Neural progenitor cell (in vitro differentiated cells): ENCODE data around the gene SYNDIG1. TPM values are rescaled to one million over a fixed set of nuclear protein-coding genes. Genes with fewer than 3 reads are reported as not detected.
A peak's percentile ranks its signal among the peaks of the same experiment; 100 is the strongest.

Source experiments
- DNase-seq: peaks from one replicate; pipeline ENCODE4 v3.0.0-alpha.2; 2016; ENCODE audit warnings: low spot score
- H2AFZ ChIP-seq: fragments of 200-600 bp; sonication (generic); replicated peaks from 2 replicates; pipeline ENCODE4 v1.6.1; 2016; ENCODE audit warnings: antibody characterized with exemption
- H3F3A ChIP-seq: fragments of 200-600 bp; sonication (generic); 2 replicates; pipeline ENCODE4 v1.6.1; 2016; ENCODE audit warnings: antibody characterized with exemption, low read depth
- H3K27ac ChIP-seq: fragments of 200-600 bp; sonication (generic); 2 replicates; pipeline ENCODE4 v1.5.1; 2016; ENCODE audit warnings: mild to moderate bottlenecking
- H3K27me3 ChIP-seq: fragments of 200-600 bp; sonication (generic); 2 replicates; pipeline ENCODE4 v1.6.1; 2016; ENCODE audit warnings: mild to moderate bottlenecking, moderate library complexity
- H3K36me3 ChIP-seq: fragments of 200-600 bp; sonication (generic); 2 replicates; pipeline ENCODE4 v1.5.1; 2016
- H3K4me1 ChIP-seq: fragments of 200-600 bp; sonication (generic); 2 replicates; pipeline ENCODE4 v1.6.1; 2016; ENCODE audit warnings: mixed run types
- H3K4me2 ChIP-seq: fragments of 200-600 bp; sonication (generic); 2 replicates; pipeline ENCODE4 v1.6.1; 2016
- H3K4me3 ChIP-seq: fragments of 200-600 bp; sonication (generic); 2 replicates; pipeline ENCODE4 v1.5.1; 2016
- H3K79me2 ChIP-seq: fragments of 200-600 bp; sonication (generic); 2 replicates; pipeline ENCODE4 v1.6.1; 2016; ENCODE audit warnings: low read depth
- H3K9ac ChIP-seq: fragments of 200-600 bp; sonication (generic); 2 replicates; pipeline ENCODE4 v1.6.1; 2016
- H3K9me3 ChIP-seq: fragments of 200-600 bp; sonication (generic); 2 replicates; pipeline ENCODE4 v1.5.1; 2016; ENCODE audit warnings: low read depth
- H4K20me1 ChIP-seq: fragments of 200-600 bp; sonication (generic); 2 replicates; pipeline ENCODE4 v1.6.1; 2016; ENCODE audit warnings: low read depth
- H3K27ac Mint-ChIP-seq: 3 replicates; pipeline ENCODE4 v1.8.0; 2021; ENCODE audit warnings: mixed read lengths
- H3K27me3 Mint-ChIP-seq: 2 replicates; pipeline ENCODE4 v1.8.0; 2022; ENCODE audit warnings: low read depth, mild to moderate bottlenecking, inconsistent platforms, moderate library complexity, mixed read lengths; ENCODE audit not compliant: insufficient read depth
- H3K36me3 Mint-ChIP-seq: 3 replicates; pipeline ENCODE4 v1.8.0; 2021; ENCODE audit warnings: mixed read lengths
- H3K4me1 Mint-ChIP-seq: 3 replicates; pipeline ENCODE4 v1.8.0; 2021; ENCODE audit warnings: mixed read lengths
- H3K4me3 Mint-ChIP-seq: 3 replicates; pipeline ENCODE4 v1.8.0; 2021; ENCODE audit warnings: mild to moderate bottlenecking, moderate library complexity, mixed read lengths
- H3K9me3 Mint-ChIP-seq: 3 replicates; pipeline ENCODE4 v1.8.0; 2020; ENCODE audit warnings: mixed read lengths
- CTCF ChIP-seq: fragments of 200-600 bp; sonication (generic); IDR thresholded peaks from 2 replicates; pipeline ENCODE4 v1.5.1; 2017; ENCODE audit warnings: antibody characterized with exemption, mild to moderate bottlenecking
- EZH2 ChIP-seq: fragments of 200-600 bp; sonication (generic); IDR thresholded peaks from 2 replicates; pipeline ENCODE4 v1.6.1; 2017; ENCODE audit warnings: antibody characterized with exemption, mild to moderate bottlenecking, moderate library complexity
- EZH2phosphoT487 ChIP-seq: fragments of 200-600 bp; sonication (generic); IDR thresholded peaks from 2 replicates; pipeline ENCODE4 v1.6.1; 2017; ENCODE audit warnings: antibody characterized with exemption
- total RNA-seq: library from RNA; depleted of rRNA; stranded (reverse); fragments of >200 nt; gene quantifications from 2 replicates; pipeline ENCODE4 v1.2.3, GENCODE V29; 2015; ENCODE audit warnings: low replicate concordance

The SYNDIG1 gene
- total RNA-seq, 1 donor from 2014 or later, result 1.0 TPM

DNA sequence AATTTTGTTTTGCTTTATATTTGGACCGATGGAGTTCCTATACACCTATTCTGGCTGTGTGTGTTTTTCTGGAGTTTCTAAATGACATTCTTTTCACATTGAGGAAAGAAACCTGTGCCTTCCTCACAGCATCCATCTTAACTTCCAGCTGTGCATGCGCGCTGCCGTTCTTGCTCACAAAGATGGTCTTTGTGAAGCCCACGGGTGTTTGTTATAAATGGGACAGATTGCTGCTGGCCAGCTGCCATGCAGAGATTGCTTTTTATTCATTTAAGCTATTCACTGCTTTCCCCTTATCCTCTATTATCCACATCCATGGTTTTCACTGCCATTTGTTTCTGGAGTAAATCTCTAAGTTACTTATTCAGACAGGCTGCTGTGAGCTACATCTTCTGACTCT, 54.2 kb downstream of the SYNDIG1 start:
- Histone ChIP-seq H3K4me2 (peak overlapping the region; percentile 8), H3K36me3 (no peaks in the 10 kb centered on the region), H3K9me3 (no peaks in the 10 kb centered on the region), H3F3A (no peaks in the 10 kb centered on the region), H2AFZ (no peak overlapping the region), H3K27ac (no peak overlapping the region), H3K79me2 (no peaks in the 10 kb centered on the region), H3K27me3 (no peaks in the 10 kb centered on the region), H3K4me1 (peaks cover 22% of the 10 kb centered on the region), H3K9ac (no peak overlapping the region), H4K20me1 (no peaks in the 10 kb centered on the region), H3K4me3 (no peak overlapping the region)
- TF ChIP-seq CTCF (no peak), EZH2 (no peak), EZH2phosphoT487 (no peak)
- no peaks in the 10 kb centered on the region for H3K9me3 Mint-ChIP-seq
- H3K4me1 Mint-ChIP-seq, result peaks cover 7% of the 10 kb centered on the region
- H3K4me3 Mint-ChIP-seq, result no peak overlapping the region
- DNase-seq, result peak; percentile 9
- H3K27me3 Mint-ChIP-seq, result peaks cover 3% of the 10 kb centered on the region
- H3K27ac Mint-ChIP-seq, result no peak overlapping the region
- H3K36me3 Mint-ChIP-seq, result no peaks in the 10 kb centered on the region

DNA sequence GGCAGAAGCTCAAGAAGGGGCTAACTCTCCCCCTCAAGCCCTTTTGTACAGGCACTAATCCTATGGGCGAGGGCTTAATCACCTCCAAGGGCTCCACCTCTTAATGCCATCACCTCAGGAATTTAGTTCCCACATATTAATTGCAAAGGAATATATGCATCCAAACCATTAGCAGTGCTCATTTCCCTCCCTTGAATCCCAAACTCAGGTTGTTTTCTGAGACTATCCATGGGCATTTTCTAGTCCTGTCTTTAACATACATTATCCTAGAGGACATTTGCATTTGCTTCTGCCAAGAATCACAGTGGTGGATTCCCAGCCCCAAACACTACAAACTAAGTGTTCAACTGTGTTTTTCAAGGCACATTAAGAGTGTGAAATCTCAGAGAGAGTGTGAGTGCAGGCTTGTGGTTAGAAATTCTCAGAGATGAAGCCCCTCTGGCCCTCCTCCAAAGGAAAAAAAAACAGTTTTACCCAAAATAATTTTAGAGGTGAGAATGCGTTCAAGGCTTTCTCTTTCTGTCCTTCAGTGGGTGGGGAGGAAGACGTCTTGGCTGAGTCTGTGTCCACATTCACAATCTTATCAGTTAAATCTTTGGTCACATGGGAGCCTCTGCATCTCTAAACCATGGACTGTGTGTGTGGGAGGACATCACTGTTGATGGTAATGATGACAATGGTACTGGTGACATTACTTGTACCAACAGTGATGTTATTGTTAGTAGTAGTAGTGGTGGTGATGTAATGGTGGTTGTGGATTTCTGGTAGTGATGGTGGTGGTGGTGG, 59.3 kb downstream of the SYNDIG1 start:
- Histone ChIP-seq H3K79me2 (no peaks in the 10 kb centered on the region), H3K4me3 (no peak overlapping the region), H3K27ac (no peak overlapping the region), H3F3A (no peaks in the 10 kb centered on the region), H3K4me2 (no peak overlapping the region), H3K9ac (no peak overlapping the region), H3K9me3 (no peaks in the 10 kb centered on the region), H4K20me1 (no peaks in the 10 kb centered on the region), H3K4me1 (peaks cover 20% of the 10 kb centered on the region), H2AFZ (no peak overlapping the region), H3K27me3 (no peaks in the 10 kb centered on the region), H3K36me3 (no peaks in the 10 kb centered on the region)
- peaks cover 4% of the 10 kb centered on the region for H3K27me3 Mint-ChIP-seq
- no peaks in the 10 kb centered on the region for H3K9me3 Mint-ChIP-seq
- H3K4me1 Mint-ChIP-seq, result peaks cover 4% of the 10 kb centered on the region
- no peak for TF ChIP-seq EZH2phosphoT487
- TF ChIP-seq EZH2, result no peak
- no peak for TF ChIP-seq CTCF
- H3K36me3 Mint-ChIP-seq, result no peaks in the 10 kb centered on the region
- H3K4me3 Mint-ChIP-seq, result no peak overlapping the region
- DNase-seq, result peak; percentile 9
- H3K27ac Mint-ChIP-seq, result no peak overlapping the region

GRCh38 chr20:24529369-24529719, 59.9 kb downstream of the SYNDIG1 start:
- Histone ChIP-seq H3K4me2 (no peak overlapping the region), H3K79me2 (no peaks in the 10 kb centered on the region), H3K36me3 (no peaks in the 10 kb centered on the region), H3K4me1 (peaks cover 16% of the 10 kb centered on the region), H3F3A (no peaks in the 10 kb centered on the region), H3K9ac (no peak overlapping the region), H3K27me3 (no peaks in the 10 kb centered on the region), H3K4me3 (no peak overlapping the region), H3K27ac (no peak overlapping the region), H2AFZ (no peak overlapping the region), H3K9me3 (no peaks in the 10 kb centered on the region), H4K20me1 (no peaks in the 10 kb centered on the region)
- Mint-ChIP-seq H3K27me3 (peaks cover 7% of the 10 kb centered on the region), H3K36me3 (no peaks in the 10 kb centered on the region), H3K9me3 (no peaks in the 10 kb centered on the region), H3K4me3 (no peak overlapping the region), H3K4me1 (no peaks in the 10 kb centered on the region), H3K27ac (no peak overlapping the region)
- no peak for TF ChIP-seq EZH2phosphoT487
- TF ChIP-seq CTCF, result no peak
- TF ChIP-seq EZH2, result no peak
- DNase-seq, result no peak
